Measurements from ENCODE around the gene RUVBL2.
"Not testable (repeated sequence)": the region's sequence is repeated elsewhere in the genome, so short reads cannot be mapped to it uniquely, and the experiment has no call there.

Gene RUVBL2

GRCh38 chr19:49050376-49051033 lies 56.8 kb downstream of the RUVBL2 start:
- DNase-seq = not testable (repeated sequence)

DNA sequence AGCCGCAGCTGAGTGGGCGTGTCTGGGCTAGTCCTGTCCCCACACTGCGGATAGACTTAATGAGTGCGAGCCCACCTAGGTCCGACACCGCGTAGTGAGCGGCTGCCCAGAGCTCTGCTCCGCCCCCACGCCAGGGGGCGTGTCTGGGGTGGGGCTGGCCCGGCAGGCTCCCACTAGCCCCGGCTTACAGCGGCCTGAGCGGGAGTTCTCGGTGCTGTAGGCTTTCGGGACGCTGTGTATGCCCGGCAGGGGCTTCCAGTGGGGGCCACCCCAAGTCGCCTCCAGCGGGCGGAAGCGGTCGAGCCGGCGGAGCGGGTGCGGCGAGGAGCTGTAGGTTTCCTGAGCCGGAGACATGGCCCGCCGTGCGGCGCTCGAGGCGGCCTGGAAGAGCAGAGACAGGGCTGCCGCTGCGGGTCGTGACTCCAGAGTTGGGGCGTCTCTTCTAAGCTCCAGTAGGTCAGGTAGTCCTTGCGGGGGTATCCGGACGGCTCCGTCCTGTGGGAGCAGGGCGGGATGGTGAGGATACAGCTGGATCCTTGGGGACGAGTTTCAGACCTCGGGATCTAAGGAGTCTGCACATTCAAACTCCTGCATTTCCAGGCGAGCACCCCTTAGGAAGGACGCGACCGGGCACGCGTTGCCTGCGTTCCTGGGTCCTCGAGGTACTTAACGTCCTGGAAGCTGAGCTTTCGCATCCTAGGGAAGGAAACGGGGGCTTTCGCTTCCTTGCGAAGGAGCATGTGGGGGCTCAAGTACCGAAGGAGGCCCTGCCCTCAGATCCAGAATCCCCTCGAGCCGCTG lies 62.6 kb downstream of the RUVBL2 start:
- peak; percentile 66 for DNase-seq

DNA sequence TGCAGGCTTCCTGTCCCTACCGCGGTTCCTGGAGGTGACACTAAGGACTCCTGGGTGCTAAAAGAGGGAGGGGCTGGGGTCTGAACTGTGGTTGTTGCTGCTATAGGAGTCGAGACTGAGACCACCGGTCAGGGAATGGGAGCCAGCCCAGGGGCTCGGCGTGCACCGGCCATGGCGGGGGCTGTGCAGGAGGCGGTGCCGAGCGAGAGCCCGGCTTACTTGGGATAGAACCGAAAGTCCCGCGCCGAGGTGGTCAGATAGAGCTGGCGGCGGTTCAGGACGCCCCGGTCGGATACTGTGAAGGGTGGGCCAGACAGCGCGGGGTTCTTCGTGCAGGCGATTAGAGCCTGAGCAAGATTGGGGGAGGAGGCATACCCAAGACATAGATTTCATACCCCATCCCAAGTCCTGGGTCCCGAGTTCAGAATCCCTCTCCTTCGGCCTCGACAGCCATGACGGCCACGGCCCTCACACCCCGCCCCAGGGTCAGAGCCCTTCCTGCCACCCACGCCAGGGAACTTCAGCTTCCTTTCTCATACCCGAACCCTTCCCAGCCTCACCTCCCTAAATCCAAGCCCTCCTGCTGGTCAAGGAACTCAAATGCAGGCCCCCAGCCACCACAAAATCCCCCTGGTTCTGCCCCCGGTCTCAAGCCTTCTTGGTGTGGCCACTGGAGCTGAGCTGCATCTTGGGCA lies 63.4 kb downstream of the RUVBL2 start:
- not testable (repeated sequence) for DNase-seq

DNA sequence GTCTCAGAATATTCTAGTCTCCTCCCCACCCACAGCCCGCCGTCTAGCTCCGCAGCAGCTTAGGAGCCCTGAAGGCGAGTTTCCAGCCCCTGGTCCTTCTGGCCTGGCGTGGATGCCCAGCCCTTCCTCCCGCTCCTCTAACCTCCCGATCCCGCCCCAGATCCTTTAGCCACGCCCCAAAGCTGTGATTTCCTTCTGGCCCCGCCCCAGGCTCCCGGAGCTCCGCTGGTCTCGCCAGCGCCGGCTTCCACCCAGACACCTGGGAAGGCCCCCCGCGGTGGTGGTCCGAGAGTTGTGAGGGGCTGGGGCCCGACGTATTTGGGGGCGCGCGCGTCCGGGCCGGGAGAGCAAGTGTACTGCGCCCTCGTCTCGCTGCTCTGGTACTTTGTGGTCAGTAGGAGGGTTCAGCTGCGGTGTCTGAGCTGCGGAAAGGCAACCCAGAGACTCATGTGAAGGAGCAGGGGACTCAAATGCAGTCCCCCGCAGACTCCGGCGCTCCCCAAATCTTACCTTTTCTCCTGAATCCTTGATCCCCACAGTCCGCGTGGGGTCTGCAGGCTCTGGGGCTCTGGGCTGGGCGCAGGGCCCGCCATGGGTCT lies 64.0 kb downstream of the RUVBL2 start, which contains the start of gene CGB7:
Gene CGB7, minus strand, starts transcription at position 114 of the 599 bp plus-strand sequence. CDS start 2,374 bp downstream, outside the sequence.
- DNase-seq = peak; percentile 69

DNA sequence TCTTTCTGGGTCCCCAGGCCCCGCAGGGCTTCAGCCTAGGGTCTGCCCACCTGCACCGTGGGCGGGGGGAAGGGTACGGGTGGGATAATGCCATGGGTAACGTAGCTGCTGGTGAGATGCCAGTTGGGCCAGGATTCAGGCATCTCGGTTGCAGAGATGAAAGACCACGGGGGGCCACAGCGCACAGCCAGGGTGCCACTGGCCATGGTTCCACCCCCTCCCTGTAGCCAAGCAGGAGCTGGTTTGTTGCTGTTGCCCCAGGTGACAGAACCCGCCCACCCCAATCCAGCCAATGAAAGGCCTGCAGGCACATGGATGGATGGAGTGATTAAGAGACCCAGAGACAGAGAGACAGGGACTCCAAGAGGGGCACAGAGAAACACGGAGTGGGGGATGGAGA lies 64.9 kb downstream of the RUVBL2 start:
- DNase-seq = peak; percentile 50

DNA sequence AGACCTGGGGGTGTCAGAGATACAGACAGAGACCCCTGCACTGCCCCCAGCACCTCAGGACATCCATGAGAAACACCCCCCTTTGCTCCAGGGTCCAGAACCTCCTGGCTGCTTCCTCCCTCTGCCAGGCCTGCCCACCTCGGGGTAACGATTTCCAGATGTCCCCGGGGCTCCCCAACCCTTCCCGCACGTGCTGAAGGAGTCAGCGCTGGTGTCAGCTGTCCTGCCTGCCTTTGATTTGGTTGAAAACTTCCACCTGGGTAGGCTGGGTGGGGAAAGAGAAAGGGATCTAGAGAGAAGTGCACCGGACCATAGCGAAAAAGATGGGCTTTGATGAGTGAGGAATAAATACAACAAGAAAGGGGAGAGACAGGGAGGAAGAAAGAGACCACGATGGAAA lies 65.4 kb downstream of the RUVBL2 start:
- DNase-seq = no peak

DNA sequence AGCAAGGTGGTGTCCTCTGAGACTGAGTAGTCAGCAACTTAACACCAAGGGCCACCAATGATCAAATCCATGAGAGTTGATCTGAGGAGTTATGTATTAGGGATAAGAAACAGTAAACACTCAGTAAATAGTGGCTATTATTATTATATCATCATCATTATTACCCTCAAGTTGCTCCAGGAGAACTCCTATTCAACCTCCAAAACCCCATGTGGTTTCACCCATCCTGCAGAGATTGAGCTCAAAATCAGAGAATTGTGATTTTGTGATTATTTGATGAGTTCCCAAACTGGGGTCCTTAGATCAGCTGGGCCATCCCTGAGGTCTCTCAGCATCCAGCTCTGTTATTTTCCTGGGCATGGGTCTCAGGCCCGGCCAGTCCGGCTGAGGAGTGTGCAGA lies 67.3 kb downstream of the RUVBL2 start:
- DNase-seq = no peak

- no peak for DNase-seq
Measured at GRCh38 chr19:49061445-49061844, 67.8 kb downstream of the RUVBL2 start.

GRCh38 chr19:49064029-49064629 lies 70.4 kb downstream of the RUVBL2 start:
- DNase-seq = no peak

DNA sequence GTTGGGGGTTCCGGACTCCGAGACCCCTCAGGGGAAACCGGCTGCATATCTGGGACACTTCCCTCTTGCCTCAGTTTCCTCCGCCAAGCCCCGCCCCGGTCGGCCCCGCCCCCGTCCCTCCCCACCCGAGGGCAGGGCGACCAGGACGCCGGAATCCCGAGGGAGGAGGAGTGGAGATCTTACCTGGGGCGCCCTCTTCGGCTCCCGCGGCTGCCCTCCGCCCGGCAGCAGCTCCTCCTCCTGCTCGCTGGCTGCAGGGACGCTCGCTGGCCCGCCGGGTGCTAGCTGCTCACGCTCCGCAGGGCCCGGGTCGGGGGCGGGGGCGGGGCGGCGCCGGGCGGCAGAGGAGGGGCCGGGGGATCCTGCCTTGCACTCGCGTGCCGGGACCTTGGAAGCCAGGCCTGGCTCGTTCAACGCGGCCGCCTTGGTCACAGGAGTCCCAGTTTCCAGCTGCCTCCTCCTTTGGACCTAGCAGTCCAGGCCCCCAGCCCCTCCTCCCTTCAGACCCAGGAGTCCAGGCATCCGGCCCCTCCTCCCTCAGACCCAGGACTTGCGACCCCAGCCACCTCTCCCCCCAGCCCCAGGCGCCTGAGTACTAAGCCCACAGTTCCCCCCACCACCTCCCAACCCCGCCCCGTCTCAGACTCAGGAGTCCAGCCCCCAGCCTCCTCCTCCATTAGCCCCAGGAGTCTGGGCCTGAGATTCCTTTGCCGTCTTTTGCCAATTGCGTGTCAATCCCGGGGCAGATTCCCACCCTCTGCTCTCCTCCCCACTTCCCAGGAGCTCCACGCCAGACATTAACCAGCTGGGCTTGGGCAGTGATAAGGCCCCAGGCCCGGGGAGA lies 71.3 kb downstream of the RUVBL2 start, which contains the start of gene NTF4:
Gene NTF4, minus strand, starts transcription at position 51 of the 844 bp plus-strand sequence. CDS start 2,821 bp downstream, outside the sequence.
- DNase-seq = peak; percentile 22

Measured in stimulated activated CD4-positive, alpha-beta T cell treated with anti-CD3 and anti-CD28 coated beads, Interleukin-15, amount 100 ng/mL, for 24 hours (primary cell).